ENCODE data around the gene MLXIP.

The MLXIP gene

DNA sequence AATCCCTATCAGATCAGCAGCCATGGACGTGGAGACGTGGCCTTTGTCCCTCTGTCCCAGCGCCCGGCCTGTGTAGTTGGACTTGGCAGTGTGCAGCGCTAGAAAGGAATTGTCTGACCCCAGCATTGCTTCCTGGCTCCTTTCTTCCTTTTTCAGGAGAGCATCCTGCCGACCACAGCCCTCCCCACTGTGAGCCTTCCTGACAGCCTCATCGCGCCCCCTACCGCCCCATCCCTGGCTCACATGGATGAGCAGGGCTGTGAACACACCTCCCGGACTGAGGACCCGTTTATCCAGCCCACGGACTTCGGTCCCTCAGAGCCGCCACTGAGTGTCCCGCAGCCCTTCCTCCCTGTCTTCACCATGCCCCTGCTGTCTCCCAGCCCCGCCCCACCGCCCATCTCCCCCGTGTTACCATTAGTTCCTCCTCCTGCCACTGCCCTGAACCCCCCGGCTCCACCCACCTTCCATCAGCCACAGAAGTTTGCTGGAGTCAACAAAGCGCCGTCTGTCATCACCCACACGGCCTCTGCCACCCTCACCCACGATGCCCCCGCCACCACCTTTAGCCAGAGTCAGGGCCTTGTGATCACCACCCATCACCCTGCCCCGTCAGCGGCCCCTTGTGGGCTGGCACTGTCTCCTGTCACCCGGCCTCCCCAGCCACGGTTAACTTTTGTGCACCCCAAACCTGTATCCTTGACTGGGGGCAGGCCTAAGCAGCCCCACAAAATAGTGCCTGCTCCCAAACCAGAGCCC, 54.8 kb downstream of the MLXIP start:
- Histone ChIP-seq H3K4me3 (no peak overlapping the region), H3K27me3 (no peaks in the 10 kb centered on the region), H3K36me3 (peaks cover 74 to 96% (median 78%) of the 10 kb centered on the region in 3 donors), H3K27ac (no peak overlapping the region), H3K4me1 (no peaks in the 10 kb centered on the region), H3K9me3 (no peaks in the 10 kb centered on the region)
- no peak for DNase-seq
- no peak for TF ChIP-seq CTCF (IDR thresholded peaks at IDR 0.05)
- intact Hi-C loops (cut with DNase I; ENCODE audit: low total_unique reads): no loop called here

GRCh38 chr12:122135437-122136031, 57.0 kb downstream of the MLXIP start:
- no peaks in the 10 kb centered on the region for H3K9me3 ChIP-seq
- no peak overlapping the region for H3K4me3 ChIP-seq
- H3K4me1 ChIP-seq: no peaks in the 10 kb centered on the region
- peaks cover 63 to 96% (median 78%) of the 10 kb centered on the region in 3 donors for H3K36me3 ChIP-seq
- H3K27me3 ChIP-seq: no peaks in the 10 kb centered on the region
- no peak for DNase-seq
- intact Hi-C loops (cut with DNase I; ENCODE audit: low total_unique reads): no loop called here
- TF ChIP-seq CTCF (IDR thresholded peaks at IDR 0.05): no peak
- no peak overlapping the region for H3K27ac ChIP-seq

- Histone ChIP-seq H3K4me3 (no peak overlapping the region), H3K9me3 (no peaks in the 10 kb centered on the region), H3K36me3 (peaks cover 72 to 96% (median 81%) of the 10 kb centered on the region in 3 donors), H3K4me1 (no peaks in the 10 kb centered on the region), H3K27me3 (no peaks in the 10 kb centered on the region), H3K27ac (no peak overlapping the region)
- no peak for DNase-seq
- intact Hi-C loops (cut with DNase I; ENCODE audit: low total_unique reads): no loop called here
- no peak for TF ChIP-seq CTCF (IDR thresholded peaks at IDR 0.05)
These were observed 58.7 kb downstream of the MLXIP start for GRCh38 chr12:122137229-122137628.

DNA sequence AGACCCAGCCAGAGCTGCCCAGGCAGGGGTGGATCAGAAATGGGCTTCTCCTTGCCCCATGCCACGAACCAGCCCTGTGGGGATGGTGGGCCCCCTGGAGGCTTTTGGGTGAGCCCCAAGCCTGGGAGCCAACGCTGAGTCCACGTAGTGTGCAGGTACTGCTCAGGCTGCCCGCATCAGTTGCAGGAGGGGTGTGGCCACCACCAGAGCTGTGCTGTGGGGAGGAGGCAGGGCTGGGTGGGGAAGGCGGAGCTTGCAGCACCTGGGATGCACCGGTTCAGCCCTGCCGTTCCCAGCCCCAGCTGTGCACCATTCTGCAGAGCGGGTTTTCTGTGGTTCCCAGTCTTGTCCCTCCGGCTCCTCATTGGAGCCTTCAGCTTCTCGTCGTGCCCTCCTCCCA, 59.1 kb downstream of the MLXIP start:
- DNase-seq: no peak
- H3K36me3 ChIP-seq: peaks cover 72 to 96% (median 81%) of the 10 kb centered on the region in 3 donors
- intact Hi-C loops (cut with DNase I; ENCODE audit: low total_unique reads): no loop called here

DNA sequence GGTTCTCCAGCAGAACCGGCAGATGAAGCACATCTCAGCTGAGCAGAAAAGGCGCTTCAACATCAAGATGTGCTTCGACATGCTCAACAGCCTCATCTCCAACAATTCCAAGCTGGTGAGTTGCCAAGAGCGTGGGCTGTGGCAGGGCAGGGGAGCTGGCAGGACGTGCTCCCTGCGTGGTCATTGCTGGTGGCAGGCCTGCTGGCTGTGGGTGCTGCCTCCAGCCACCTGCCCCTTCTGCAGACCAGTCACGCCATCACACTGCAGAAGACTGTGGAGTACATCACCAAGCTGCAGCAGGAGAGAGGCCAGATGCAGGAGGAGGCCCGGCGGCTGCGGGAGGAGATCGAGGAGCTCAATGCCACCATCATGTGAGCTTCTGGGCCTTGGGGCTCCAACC, 59.6 kb downstream of the MLXIP start:
- intact Hi-C loops (cut with DNase I; ENCODE audit: low total_unique reads): no loop called here
- Histone ChIP-seq H3K4me1 (no peaks in the 10 kb centered on the region), H3K36me3 (peaks cover 72 to 96% (median 81%) of the 10 kb centered on the region in 3 donors), H3K27me3 (no peaks in the 10 kb centered on the region), H3K9me3 (no peaks in the 10 kb centered on the region), H3K4me3 (no peak overlapping the region), H3K27ac (no peak overlapping the region)
- no peak for TF ChIP-seq CTCF (IDR thresholded peaks at IDR 0.05)
- no peak for DNase-seq

More for the DNA sequence above, 59.1 kb downstream of the MLXIP start:
- Histone ChIP-seq H3K27me3 (no peaks in the 10 kb centered on the region), H3K4me3 (no peak overlapping the region), H3K27ac (no peak overlapping the region), H3K4me1 (no peaks in the 10 kb centered on the region), H3K9me3 (no peaks in the 10 kb centered on the region)
- TF ChIP-seq CTCF (IDR thresholded peaks at IDR 0.05): no peak
